NCI-H345 (cell line): ENCODE results near the gene MIOS.
"Not testable (repeated sequence)": the region's sequence is repeated elsewhere in the genome, so short reads cannot be mapped to it uniquely, and the experiment has no call there.

Experiments used
- DNase-seq: peaks from one replicate; lab custom pipeline; 2025; lab: John Stamatoyannopoulos, UW

The MIOS gene

DNA sequence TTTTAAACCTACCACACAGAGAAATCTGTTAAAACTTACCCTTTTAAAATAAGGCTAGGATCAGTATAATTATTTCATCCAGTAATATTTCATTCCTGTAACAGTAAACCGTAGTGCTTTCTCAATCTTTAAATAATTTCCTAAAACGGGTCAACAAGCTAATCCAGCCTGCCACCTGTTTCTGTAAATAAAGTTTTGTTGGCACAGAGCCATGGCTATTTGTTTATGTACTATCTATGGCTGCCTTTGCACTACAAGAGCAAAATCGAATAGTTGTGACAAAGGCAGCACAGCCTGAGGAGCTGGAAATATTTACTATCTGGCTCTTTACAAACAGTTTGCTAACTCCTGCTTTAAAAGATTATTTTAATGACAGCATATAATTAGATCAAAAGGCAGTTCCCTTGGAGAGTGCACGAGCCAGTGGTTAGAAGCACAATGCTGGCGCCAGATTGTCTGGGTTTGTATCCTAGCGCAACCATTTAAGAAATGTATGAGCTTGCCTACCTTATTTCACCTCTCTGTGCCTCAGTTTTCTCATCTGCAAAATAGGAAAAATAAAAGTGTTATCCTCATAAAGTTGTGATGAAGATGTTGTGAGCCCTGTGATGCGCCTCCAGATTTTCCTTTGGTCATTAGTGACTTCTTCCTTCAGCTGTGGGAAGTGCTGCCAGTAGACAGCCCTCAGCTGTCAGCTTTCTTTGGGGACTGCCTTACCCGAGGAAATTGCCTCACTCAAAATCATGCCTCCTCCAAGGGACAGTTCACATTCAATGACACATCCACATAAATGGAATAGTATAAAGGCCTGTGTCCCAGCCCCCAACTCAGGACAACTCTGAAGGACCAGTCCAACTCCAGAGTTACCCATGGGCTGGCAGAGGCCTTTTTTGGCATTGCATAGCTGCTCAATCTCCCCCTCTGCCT, 11.8 kb upstream of the MIOS start:
- peak; percentile 84 for DNase-seq

GRCh38 chr7:7556852-7557251, 9.8 kb upstream of the MIOS start:
- no peak for DNase-seq

GRCh38 chr7:7557252-7557651, 9.4 kb upstream of the MIOS start:
- DNase-seq, result no peak

- DNase-seq, result not testable (repeated sequence)
These were observed 5.1 kb upstream of the MIOS start for GRCh38 chr7:7561591-7561990.

- no peak for DNase-seq
These were observed 3.9 kb upstream of the MIOS start for GRCh38 chr7:7562736-7563135.

DNA sequence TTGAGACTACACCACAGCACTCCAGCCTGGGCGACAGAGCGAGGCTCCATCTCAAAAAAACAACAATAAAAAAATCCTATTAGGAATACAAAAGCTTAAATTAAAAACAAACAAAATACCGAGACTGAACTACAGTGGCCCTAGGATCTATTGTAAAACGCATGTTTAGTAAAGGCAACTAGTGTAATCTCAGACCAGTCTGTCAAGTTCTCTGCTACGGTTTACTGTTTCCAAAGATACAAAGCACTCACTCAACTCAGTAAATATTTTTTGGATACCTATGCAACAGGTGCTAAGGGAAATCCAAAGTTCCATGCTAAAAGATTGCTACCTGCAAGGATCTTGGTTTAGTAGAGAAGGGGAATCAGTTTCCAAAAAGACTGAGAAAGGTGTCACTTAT, 3.4 kb upstream of the MIOS start:
- no peak for DNase-seq

DNA sequence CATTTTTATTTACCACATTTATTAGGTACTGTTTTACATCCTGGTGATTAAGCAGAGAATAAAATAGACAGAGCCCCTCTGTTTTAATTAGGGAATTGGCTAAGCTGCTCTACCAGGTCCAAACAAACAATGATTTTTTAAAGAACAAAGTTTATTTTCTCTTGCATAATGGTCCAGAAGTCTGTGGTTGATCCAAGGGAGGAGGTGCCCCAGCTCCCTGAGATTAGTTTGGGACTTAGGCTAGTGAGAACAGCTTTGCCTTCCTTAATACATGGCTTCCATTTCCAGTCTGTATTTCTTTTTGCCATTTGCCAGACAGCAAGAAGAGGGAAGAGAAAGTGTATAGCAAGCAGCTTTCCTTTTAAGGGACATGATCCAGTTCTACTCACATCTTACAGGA, 2.9 kb upstream of the MIOS start:
- DNase-seq, result no peak

DNA sequence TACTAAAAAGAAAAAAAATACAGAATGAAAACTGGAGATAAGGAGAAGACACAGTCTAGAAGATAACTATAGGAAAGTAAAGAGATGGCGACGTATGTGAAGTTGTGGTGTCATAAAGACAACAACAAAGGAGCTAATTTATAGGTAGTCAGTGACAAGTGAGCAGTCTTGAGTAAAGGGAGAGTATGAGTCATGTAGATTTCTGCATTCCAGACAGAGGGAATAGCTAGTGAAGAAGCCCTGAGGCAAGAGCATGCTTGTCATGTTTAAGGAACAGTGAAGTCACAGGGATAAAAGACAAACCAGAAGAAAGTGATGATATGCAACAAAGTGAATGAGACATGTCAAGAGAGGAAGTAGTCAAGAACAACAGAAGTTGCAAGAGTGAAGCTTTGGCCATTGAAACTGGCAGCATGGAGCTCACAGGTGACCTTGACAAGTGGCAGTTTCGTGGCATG, 2.3 kb upstream of the MIOS start:
- no peak for DNase-seq

- DNase-seq, result no peak
These were observed 1.5 kb upstream of the MIOS start for GRCh38 chr7:7565018-7565680.

DNA sequence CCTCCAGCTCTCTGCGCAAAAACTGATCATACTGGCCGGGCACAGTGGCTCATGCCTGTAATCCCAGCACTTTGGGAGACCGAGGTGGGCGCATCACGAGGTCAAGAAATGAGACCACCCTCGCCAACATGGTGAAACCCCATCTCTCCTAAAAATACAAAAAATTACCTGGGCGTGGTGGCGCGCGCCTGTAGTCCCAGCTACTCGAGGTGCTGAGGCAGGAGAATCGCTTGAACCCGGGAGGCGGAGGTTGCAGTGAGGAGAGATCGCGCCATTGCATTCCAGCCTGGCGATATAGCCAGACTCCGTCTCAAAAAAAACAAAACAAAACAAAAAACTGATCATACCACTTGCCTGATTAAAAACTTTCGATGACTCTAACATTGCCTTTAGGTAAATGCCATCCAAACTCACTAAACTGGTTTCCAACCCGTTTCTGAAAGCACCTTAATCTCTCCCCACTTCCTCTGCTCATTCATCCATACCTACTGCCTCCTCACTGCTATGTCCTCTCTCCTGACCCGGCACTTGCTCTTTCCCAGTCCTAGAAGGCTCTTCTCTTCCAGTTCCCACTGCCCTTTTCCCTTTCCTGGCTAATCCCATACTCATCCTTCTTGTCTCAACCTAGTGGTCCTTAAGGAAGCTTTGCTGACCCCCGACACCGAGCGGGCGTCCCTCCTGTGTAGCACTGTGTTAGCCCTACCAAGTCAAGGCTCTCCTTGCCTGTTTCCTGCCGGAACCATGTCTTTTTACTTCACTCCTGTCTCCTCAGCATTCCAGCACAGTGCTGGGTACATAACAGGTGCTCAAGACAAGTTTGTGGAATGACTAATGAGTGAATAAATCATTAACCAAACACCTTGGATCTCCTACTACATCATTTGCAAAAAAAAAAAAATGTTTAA, 686 bp upstream of the MIOS start:
- DNase-seq, result no peak

- no peak for DNase-seq
These were observed 1.3 kb downstream of the MIOS start for GRCh38 chr7:7567898-7568531.

DNA sequence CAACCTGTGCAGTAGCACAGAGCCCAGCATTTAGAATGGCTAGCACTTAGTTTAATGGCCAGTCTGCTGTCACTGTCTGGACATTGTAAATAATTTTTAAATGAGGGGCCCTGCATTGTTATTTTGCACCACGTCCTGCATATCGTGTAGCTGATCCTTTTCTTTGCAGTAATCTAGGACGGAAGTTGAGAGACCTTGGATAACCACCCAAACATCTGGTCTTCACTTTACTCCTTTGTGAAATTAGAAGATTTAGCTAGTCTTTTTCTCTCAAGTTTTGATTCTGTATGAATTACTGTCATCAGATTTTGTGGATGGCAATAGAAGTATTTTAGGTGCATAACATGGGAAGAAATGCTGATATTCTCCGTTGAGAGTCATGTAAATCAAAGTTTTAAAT, 1.9 kb downstream of the MIOS start:
- DNase-seq, result no peak

- DNase-seq, result no peak
These were observed 2.4 kb downstream of the MIOS start for GRCh38 chr7:7569081-7569527.

DNA sequence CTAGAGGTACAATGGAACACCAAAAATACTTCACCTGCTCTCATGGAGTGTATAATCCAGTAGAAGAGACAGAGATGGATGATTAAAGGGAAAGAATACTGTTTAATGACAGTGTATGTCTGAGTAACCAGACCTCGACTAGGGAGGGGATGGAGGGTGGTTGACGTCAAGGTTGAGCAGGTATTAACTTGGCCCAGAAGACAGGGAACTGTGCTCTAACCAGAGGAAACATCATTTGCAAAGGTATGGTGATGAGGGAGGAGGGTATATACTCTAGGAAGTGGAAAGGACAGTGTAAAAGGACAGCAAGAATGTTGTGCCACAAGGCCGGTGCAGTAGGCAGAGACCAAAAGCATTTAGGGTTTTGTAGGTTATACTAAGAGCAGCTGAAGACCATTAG, 2.9 kb downstream of the MIOS start:
- no peak for DNase-seq

DNA sequence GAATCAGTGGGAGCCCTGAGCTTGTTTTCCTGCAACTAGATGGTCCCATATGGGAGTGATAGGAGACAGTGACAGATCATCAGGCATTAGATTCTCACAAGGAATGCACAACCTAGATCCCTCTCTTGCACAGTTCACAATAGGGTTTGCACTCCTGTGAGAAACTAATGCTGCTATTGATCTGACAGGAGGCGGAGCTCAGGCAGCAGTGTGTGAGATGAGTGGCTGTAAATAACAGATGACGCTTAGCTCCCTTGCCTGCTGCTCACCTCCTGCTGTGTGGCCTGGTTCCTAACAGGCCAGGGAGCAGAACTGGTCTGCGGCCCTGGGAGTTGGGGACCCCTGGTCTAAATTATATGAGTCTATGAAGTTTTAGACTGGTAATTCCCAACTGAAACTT, 3.9 kb downstream of the MIOS start:
- DNase-seq, result no peak

DNA sequence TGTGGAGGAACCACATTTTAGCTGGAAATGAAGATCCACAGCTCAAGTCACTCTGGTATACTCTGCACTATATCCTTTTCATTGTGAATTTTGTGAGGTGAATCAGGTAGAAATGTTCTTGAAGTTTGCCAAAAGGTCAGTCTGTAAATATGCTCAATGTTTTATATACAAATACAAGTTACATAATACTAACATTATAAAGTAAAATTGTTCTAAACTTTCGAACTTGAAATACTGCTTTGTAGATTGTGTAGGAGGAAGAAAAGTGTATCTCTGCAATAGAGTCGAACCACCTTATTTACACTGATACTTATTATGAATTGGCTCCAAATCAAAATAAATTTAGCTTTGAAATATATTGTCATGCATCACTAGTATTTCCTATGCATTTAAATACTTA, 7.0 kb downstream of the MIOS start:
- no peak for DNase-seq

DNA sequence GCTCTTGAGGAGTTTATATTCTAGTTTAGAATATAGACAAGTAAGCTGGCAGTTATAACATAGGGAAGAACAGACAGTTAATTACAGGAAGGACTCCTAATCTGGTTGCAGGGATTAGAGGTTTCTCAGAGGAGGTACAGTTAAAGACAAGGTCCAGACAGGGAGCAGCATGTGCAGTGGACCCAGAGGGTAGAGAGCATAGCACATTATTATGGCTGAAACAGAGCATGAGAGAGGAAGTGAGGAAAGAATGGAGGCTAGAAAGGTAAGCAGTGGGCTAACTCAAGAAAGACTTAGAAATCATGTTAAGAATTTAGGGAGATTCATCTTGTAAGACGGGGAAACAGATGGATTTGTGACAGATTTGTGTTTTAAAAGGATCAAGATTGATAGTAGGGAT, 9.7 kb downstream of the MIOS start:
- DNase-seq, result no peak

DNA sequence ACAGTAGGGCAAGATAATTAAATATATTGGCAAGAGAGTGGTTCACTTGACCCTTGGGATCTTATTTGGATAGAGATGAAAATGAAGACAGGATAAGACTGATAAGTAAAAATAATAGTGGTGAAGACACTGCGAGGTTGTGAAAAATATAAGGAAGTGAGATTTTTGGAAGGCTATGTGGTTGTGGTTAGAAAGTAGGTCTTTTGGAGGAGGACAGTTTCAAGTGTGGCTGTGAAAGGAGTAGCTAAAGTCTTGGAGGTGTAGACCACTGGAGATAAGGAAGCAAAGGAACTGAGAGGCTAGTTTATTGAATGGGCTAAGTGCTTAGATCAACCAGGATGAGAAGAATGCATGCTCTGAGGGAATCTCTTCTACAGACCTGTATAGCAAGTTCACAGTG, 11.2 kb downstream of the MIOS start:
- no peak for DNase-seq

GRCh38 chr7:7579638-7580037, 13.0 kb downstream of the MIOS start:
- DNase-seq, result no peak

- no peak for DNase-seq
These were observed 15.0 kb downstream of the MIOS start for GRCh38 chr7:7581531-7582179.

DNA sequence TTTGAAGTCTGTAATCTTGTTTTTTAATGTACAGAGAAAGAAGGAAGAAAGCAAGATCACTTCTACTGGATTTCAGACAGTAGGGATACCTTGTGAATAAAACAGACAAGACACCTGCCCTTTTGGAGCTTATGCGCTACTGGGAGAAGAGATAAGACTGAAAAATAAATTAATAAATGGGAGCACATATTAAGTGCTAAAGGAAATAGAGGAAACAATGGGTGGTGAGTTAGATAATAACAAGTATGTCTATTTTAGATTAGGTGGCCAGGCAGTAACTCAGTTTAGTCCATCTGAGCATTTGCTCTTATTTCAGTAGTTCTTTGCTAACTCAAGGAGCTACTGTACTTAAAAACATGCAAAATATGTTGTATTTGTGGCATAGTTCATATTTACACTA, 15.9 kb downstream of the MIOS start:
- DNase-seq, result no peak
